HepG2 (cell line): ENCODE data around the gene PIGZ. TPM values are rescaled to one million over a fixed set of nuclear protein-coding genes. Genes with fewer than 3 reads are reported as not detected.

Source experiments
- KMT2A ChIP-seq: sonication (generic); formaldehyde crosslinking; IDR thresholded peaks from 2 replicates; pipeline ENCODE4 v1.4.0; 2020; ENCODE audit warnings: missing genetic modification reagents
- MZF1 ChIP-seq: sonication (generic); formaldehyde crosslinking; IDR thresholded peaks from 2 replicates; pipeline ENCODE4 v1.8.1; 2023; ENCODE audit warnings: mild to moderate bottlenecking, missing genetic modification reagents, borderline replicate concordance
- POGK ChIP-seq: sonication (generic); formaldehyde crosslinking; conservative IDR thresholded peaks from 2 replicates; pipeline ENCODE4 v1.8.0; 2022; ENCODE audit warnings: mild to moderate bottlenecking, moderate library complexity, missing genetic modification reagents
- PPARG ChIP-seq: conservative IDR thresholded peaks from 2 replicates; pipeline ENCODE4 v1.6.1; 2016; ENCODE audit warnings: missing biosample characterization, missing genetic modification reagents
- ZBTB40 ChIP-seq, 2 experiments: fragments of 450-650 bp in 1 of 2; sonication (generic) in 1 of 2; formaldehyde crosslinking in 1 of 2; IDR thresholded peaks; 2 replicates each; pipeline versions ENCODE4 v1.6.1 to v1.8.0; 2016 to 2022; ENCODE audit warnings: antibody characterized with exemption in 1 of 2, mild to moderate bottlenecking in 1 of 2, missing genetic modification reagents in 1 of 2
- ZHX2 ChIP-seq, 2 experiments: sonication (generic) in 1 of 2; formaldehyde crosslinking in 1 of 2; IDR thresholded peaks; 2 replicates each; pipeline versions ENCODE4 v1.6.1 to v1.9.0; 2014 to 2022; ENCODE audit warnings: antibody characterized with exemption in 1 of 2, borderline replicate concordance in 1 of 2, inconsistent platforms in 1 of 2, low read depth in 1 of 2, missing genetic modification reagents in 1 of 2
- ZNF205 ChIP-seq: IDR thresholded peaks from 2 replicates; pipeline ENCODE4 v1.6.1; 2018; ENCODE audit warnings: missing biosample characterization, missing genetic modification reagents
- polyA plus RNA-seq, 8 experiments: library from polyadenylated mRNA; depleted of rRNA in 3 of 8; stranded (reverse) in 7 of 8; unstranded in 1 of 8; fragments of >200 nt; fragmentation: Illumina TruSeq in 4 of 8; extraction: Trizol in 4 of 8; gene quantifications; 2 replicates each; pipeline versions ENCODE4 v1.2.1 to v1.2.3, GENCODE V29; 2011 to 2016; ENCODE audit warnings: low read depth in 4 of 8, missing spikeins in 1 of 8, mixed read lengths in 1 of 8; ENCODE audit not compliant: insufficient read depth in 1 of 8
- total RNA-seq, 5 experiments: library from RNA; depleted of rRNA; stranded (reverse); fragments of >200 nt; fragmentation: Illumina TruSeq; extraction: Trizol; gene quantifications; 2 replicates each; pipeline ENCODE4 v1.2.3, GENCODE V29; 2016; ENCODE audit warnings: low read depth in 1 of 5

The PIGZ gene
- total and polyA plus RNA-seq, 2 of the 13 experiments (the other 11 are each of a cell fraction or from before 2014, with no cell fraction given) = 4.7 to 60.5 TPM

- peak; percentile 54; the same call in 1 of the 2 replicates for TF ChIP-seq POGK (CRISPR knock-in tag)
- TF ChIP-seq PPARG (CRISPR knock-in tag) = peak; percentile 54
- TF ChIP-seq MZF1 (CRISPR knock-in tag) = no peak
- 0 out of 2 replicates have a peak, but pooled peaks have one; percentile 69 for TF ChIP-seq KMT2A
- TF ChIP-seq ZHX2 (IDR thresholded peaks at IDR 0.05; ENCODE audit: low read depth) = 0 out of 2 replicates have a peak, but pooled peaks have one; percentile 33
- 0 out of 2 replicates have a peak, but pooled peaks have one; percentile 42 for TF ChIP-seq ZHX2 (CRISPR knock-in tag; IDR thresholded peaks at IDR 0.05; ENCODE audit: borderline replicate concordance)
- no peak for TF ChIP-seq ZBTB40 (IDR thresholded peaks at IDR 0.05)
- TF ChIP-seq ZBTB40 (CRISPR knock-in tag; IDR thresholded peaks at IDR 0.05) = peak; percentile 55; the same call in 1 of the 2 replicates
- peak; percentile 45; the same call in 1 of the 2 replicates for TF ChIP-seq ZNF205 (CRISPR knock-in tag)
These were observed 19.8 kb upstream of the PIGZ start (continued) for GRCh38 chr3:196988241-196989029.
